Colonic mucosa (tissue), 4 donors: Measurements from ENCODE around the gene CALU. TPM values are rescaled to one million over a fixed set of nuclear protein-coding genes. Genes with fewer than 3 reads are reported as not detected.

Source experiments
- DNase-seq: peaks from one replicate; pipeline ENCODE4 v3.0.0-alpha.2; 2020
- H3K27ac ChIP-seq: fragments of 200-600 bp; one replicate; pipeline ENCODE4 v1.8.0; 2021
- H3K27me3 ChIP-seq: fragments of 200-600 bp; one replicate; pipeline ENCODE4 v1.8.0; 2021
- H3K36me3 ChIP-seq: fragments of 200-600 bp; one replicate; pipeline ENCODE4 v1.8.0; 2021
- H3K4me1 ChIP-seq: fragments of 200-600 bp; one replicate; pipeline ENCODE4 v1.8.0; 2021; ENCODE audit warnings: mild to moderate bottlenecking
- H3K4me3 ChIP-seq: fragments of 200-600 bp; one replicate; pipeline ENCODE4 v1.8.0; 2021
- H3K9ac ChIP-seq, 2 donors: one replicate each; pipeline ENCODE4 v1.7.0; 2013; ENCODE audit warnings: control low read depth in 2 of 2, low read depth in 2 of 2, low read length in 2 of 2
- H3K9me3 ChIP-seq: fragments of 200-600 bp; one replicate; pipeline ENCODE4 v1.8.0; 2021
- CTCF ChIP-seq: fragments of 200-600 bp; IDR thresholded peaks from one replicate; pipeline ENCODE4 v1.8.0; 2022; ENCODE audit warnings: antibody characterized with exemption, mild to moderate bottlenecking
- intact Hi-C: fragments of 100-400 bp; cut with DNase I; formaldehyde crosslinking; loops from one replicate; pipeline ENCODE4 v1.14.1; 2022
- total RNA-seq, 2 donors: library from RNA; stranded (reverse); fragmentation: NEBNext Ultra II Directional in 1 of 2; extraction: Animal tissue kit (Norgen Biotek cat#: 25700) in 1 of 2; gene quantifications; one replicate each; pipeline ENCODE4 v1.2.1, GENCODE V29; 2021
- donor health status: healthy.
- donor health status: DM: no; HTN: no; CAD: no.
- donor health status: DM: no; HTN: no; CAD: no.

The CALU gene
- total RNA-seq, 2 donors from 2014 or later: 47.9 to 63.8 TPM

- Histone ChIP-seq H3K27me3 (no peaks in the 10 kb centered on the region), H3K9ac (no peak overlapping the region), H3K9me3 (no peaks in the 10 kb centered on the region), H3K36me3 (no peaks in the 10 kb centered on the region), H3K4me1 (no peaks in the 10 kb centered on the region), H3K27ac (no peak overlapping the region), H3K4me3 (no peak overlapping the region)
- no peak for TF ChIP-seq CTCF
- intact Hi-C loops: no loop called here
- no peak for DNase-seq
Observed at GRCh38 chr7:128726059-128726736, 13.0 kb upstream of the CALU start.

- Histone ChIP-seq H3K27me3 (no peaks in the 10 kb centered on the region), H3K9ac (no peak overlapping the region), H3K4me3 (no peak overlapping the region), H3K9me3 (no peaks in the 10 kb centered on the region), H3K36me3 (no peaks in the 10 kb centered on the region), H3K27ac (no peak overlapping the region), H3K4me1 (no peaks in the 10 kb centered on the region)
- TF ChIP-seq CTCF: no peak
- intact Hi-C loops: no loop called here
- no peak for DNase-seq
Observed at GRCh38 chr7:128726737-128727072, 12.5 kb upstream of the CALU start.

GRCh38 chr7:128727239-128727638 lies 11.9 kb upstream of the CALU start:
- no peaks in the 10 kb centered on the region for H3K27me3 ChIP-seq
- intact Hi-C loops: no loop called here

GRCh38 chr7:128728598-128728997 lies 10.6 kb upstream of the CALU start:
- H3K4me1 ChIP-seq: no peaks in the 10 kb centered on the region
- peaks cover 8% of the 10 kb centered on the region for H3K27me3 ChIP-seq
- no peak overlapping the region for H3K27ac ChIP-seq
- TF ChIP-seq CTCF: no peak
- H3K9me3 ChIP-seq: no peaks in the 10 kb centered on the region
- intact Hi-C loops: no loop called here
- H3K9ac ChIP-seq: no peak overlapping the region
- no peak overlapping the region for H3K4me3 ChIP-seq
- no peak for DNase-seq
- H3K36me3 ChIP-seq: no peaks in the 10 kb centered on the region

More at GRCh38 chr7:128727239-128727638, 11.9 kb upstream of the CALU start:
- Histone ChIP-seq H3K9ac (no peak overlapping the region), H3K9me3 (no peaks in the 10 kb centered on the region), H3K4me1 (no peaks in the 10 kb centered on the region), H3K27ac (no peak overlapping the region), H3K4me3 (no peak overlapping the region), H3K36me3 (no peaks in the 10 kb centered on the region)
- DNase-seq: no peak
- TF ChIP-seq CTCF: no peak

- H3K27ac ChIP-seq: no peak overlapping the region
- no peaks in the 10 kb centered on the region for H3K36me3 ChIP-seq
- TF ChIP-seq CTCF: no peak
- H3K9me3 ChIP-seq: no peaks in the 10 kb centered on the region
- H3K4me1 ChIP-seq: no peaks in the 10 kb centered on the region
- H3K27me3 ChIP-seq: peaks cover 8% of the 10 kb centered on the region
- DNase-seq: no peak
- no peak overlapping the region for H3K9ac ChIP-seq
- no peak overlapping the region for H3K4me3 ChIP-seq
- intact Hi-C loops: no loop called here
Observed at GRCh38 chr7:128729494-128729893, 9.7 kb upstream of the CALU start.
